ENCODE data around the gene SCGB1A1. TPM values are rescaled to one million over a fixed set of nuclear protein-coding genes. Genes with fewer than 3 reads are reported as not detected.

Gene SCGB1A1
- total RNA-seq, 1 donor from 2014 or later = not detected

- DNase-seq (ENCODE audit: low spot score) = no peak
Measured at GRCh38 chr11:62420882-62421281, 2.0 kb downstream of the SCGB1A1 start.

GRCh38 chr11:62421996-62422395 is 3.2 kb downstream of the SCGB1A1 start:
- DNase-seq (ENCODE audit: low spot score) = no peak

GRCh38 chr11:62423012-62423411 is 4.2 kb downstream of the SCGB1A1 start:
- no peak for DNase-seq (ENCODE audit: low spot score)

- DNase-seq (ENCODE audit: low spot score) = no peak
Measured at GRCh38 chr11:62427630-62428233, 8.9 kb downstream of the SCGB1A1 start.

- no peak for DNase-seq (ENCODE audit: low spot score)
Measured at GRCh38 chr11:62428871-62429560, 10.2 kb downstream of the SCGB1A1 start.

- no peak for DNase-seq (ENCODE audit: low spot score)
Measured at GRCh38 chr11:62430425-62430824, 11.6 kb downstream of the SCGB1A1 start.

GRCh38 chr11:62431171-62431901 is 12.5 kb downstream of the SCGB1A1 start:
- DNase-seq (ENCODE audit: low spot score) = no peak

- DNase-seq (ENCODE audit: low spot score) = no peak
Measured at GRCh38 chr11:62432695-62433094, 13.9 kb downstream of the SCGB1A1 start.

GRCh38 chr11:62433141-62433903 is 14.5 kb downstream of the SCGB1A1 start:
- DNase-seq (ENCODE audit: low spot score) = no peak

GRCh38 chr11:62433904-62434276 is 15.1 kb downstream of the SCGB1A1 start:
- no peak for DNase-seq (ENCODE audit: low spot score)

- DNase-seq (ENCODE audit: low spot score) = no peak
Measured at GRCh38 chr11:62435846-62436660, 17.2 kb downstream of the SCGB1A1 start.

GRCh38 chr11:62437616-62438015 is 18.8 kb downstream of the SCGB1A1 start:
- DNase-seq (ENCODE audit: low spot score) = no peak

- no peak for DNase-seq (ENCODE audit: low spot score)
Measured at GRCh38 chr11:62438641-62439040, 19.8 kb downstream of the SCGB1A1 start.

GRCh38 chr11:62439785-62440602 is 21.2 kb downstream of the SCGB1A1 start:
- no peak for DNase-seq (ENCODE audit: low spot score)

- no peak for DNase-seq (ENCODE audit: low spot score)
Measured at GRCh38 chr11:62443390-62444235, 24.8 kb downstream of the SCGB1A1 start.

GRCh38 chr11:62444236-62444833 is 25.5 kb downstream of the SCGB1A1 start:
- peak; percentile 92 for DNase-seq (ENCODE audit: low spot score)

GRCh38 chr11:62444835-62445234 is 26.0 kb downstream of the SCGB1A1 start:
- DNase-seq (ENCODE audit: low spot score) = no peak

- DNase-seq (ENCODE audit: low spot score) = no peak
Measured at GRCh38 chr11:62445314-62445740, 26.5 kb downstream of the SCGB1A1 start.

- DNase-seq (ENCODE audit: low spot score) = no peak
Measured at GRCh38 chr11:62446091-62446490, 27.3 kb downstream of the SCGB1A1 start.
